Mucosa of gallbladder (tissue), 1 donor: ENCODE data around the gene COLQ. TPM values are rescaled to one million over a fixed set of nuclear protein-coding genes. Genes with fewer than 3 reads are reported as not detected.
"Not testable (repeated sequence)": the region's sequence is repeated elsewhere in the genome, so short reads cannot be mapped to it uniquely, and the experiment has no call there.

ENCODE experiments used
- DNase-seq: peaks from one replicate; pipeline ENCODE4 v3.0.0-alpha.2; 2020; ENCODE audit warnings: low spot score
- total RNA-seq: library from RNA; stranded (reverse); gene quantifications from one replicate; pipeline ENCODE4 v1.2.1, GENCODE V29; 2021
- donor health status: DM: no; HTN: no; CAD: no.

The COLQ gene
- total RNA-seq, 1 donor from 2014 or later, result 2.9 TPM

- DNase-seq, result no peak
Observed at GRCh38 chr3:15491143-15491542, 30.4 kb downstream of the COLQ start.

- DNase-seq, result no peak
Observed at GRCh38 chr3:15490158-15490557, 31.3 kb downstream of the COLQ start.

GRCh38 chr3:15488002-15488401 lies 33.5 kb downstream of the COLQ start:
- DNase-seq, result no peak

GRCh38 chr3:15486979-15487378 lies 34.5 kb downstream of the COLQ start:
- no peak for DNase-seq

GRCh38 chr3:15486020-15486419 lies 35.5 kb downstream of the COLQ start:
- no peak for DNase-seq

GRCh38 chr3:15484551-15484950 lies 37.0 kb downstream of the COLQ start:
- not testable (repeated sequence) for DNase-seq

GRCh38 chr3:15479400-15480224 lies 41.9 kb downstream of the COLQ start:
- no peak for DNase-seq

GRCh38 chr3:15478640-15478979 lies 42.9 kb downstream of the COLQ start:
- DNase-seq, result no peak

- DNase-seq, result no peak
Observed at GRCh38 chr3:15477951-15478639, 43.4 kb downstream of the COLQ start.

GRCh38 chr3:15476378-15476777 lies 45.1 kb downstream of the COLQ start:
- DNase-seq, result no peak

GRCh38 chr3:15475161-15475560 lies 46.3 kb downstream of the COLQ start:
- no peak for DNase-seq

- no peak for DNase-seq
Observed at GRCh38 chr3:15471861-15472260, 49.6 kb downstream of the COLQ start.

GRCh38 chr3:15470849-15471248 lies 50.7 kb downstream of the COLQ start:
- no peak for DNase-seq

- no peak for DNase-seq
Observed at GRCh38 chr3:15470261-15470660, 51.2 kb downstream of the COLQ start.

GRCh38 chr3:15467227-15468181 lies 54.0 kb downstream of the COLQ start:
- no peak for DNase-seq

GRCh38 chr3:15465876-15466585 lies 55.5 kb downstream of the COLQ start:
- DNase-seq, result no peak

- no peak for DNase-seq
Observed at GRCh38 chr3:15462451-15462850, 59.1 kb downstream of the COLQ start.

- no peak for DNase-seq
Observed at GRCh38 chr3:15460891-15461531, 60.5 kb downstream of the COLQ start.

GRCh38 chr3:15458212-15458780 lies 63.2 kb downstream of the COLQ start:
- DNase-seq, result no peak

GRCh38 chr3:15456915-15457314 lies 64.6 kb downstream of the COLQ start:
- DNase-seq, result not testable (repeated sequence)

- no peak for DNase-seq
Observed at GRCh38 chr3:15456321-15456720, 65.2 kb downstream of the COLQ start.
